HEK293 (cell line): ENCODE measurements around the gene TMCO1.

ENCODE experiments used
- KLF9 ChIP-seq: fragments of 450-650 bp; formaldehyde crosslinking; IDR thresholded peaks from 2 replicates; pipeline ENCODE4 v1.5.1; 2016; ENCODE audit warnings: missing biosample characterization, missing genetic modification characterization, low read depth
- SP7 ChIP-seq: fragments of 450-650 bp; formaldehyde crosslinking; IDR thresholded peaks from 2 replicates; pipeline ENCODE4 v1.5.1; 2016; ENCODE audit warnings: missing biosample characterization, missing genetic modification characterization
- TRIM28 ChIP-seq: IDR thresholded peaks from 2 replicates; pipeline ENCODE4 v1.6.1; 2011; ENCODE audit warnings: low read length, control low read depth, borderline replicate concordance
- ZEB2 ChIP-seq: fragments of 450-650 bp; formaldehyde crosslinking; IDR thresholded peaks from 2 replicates; pipeline ENCODE4 v1.5.1; 2016; ENCODE audit warnings: missing biosample characterization, missing genetic modification characterization
- ZNF112 ChIP-seq: fragments of 450-650 bp; formaldehyde crosslinking; IDR thresholded peaks from 2 replicates; pipeline ENCODE4 v1.5.0; 2017; ENCODE audit warnings: missing biosample characterization, missing genetic modification characterization
- ZNF19 ChIP-seq: fragments of 450-650 bp; formaldehyde crosslinking; IDR thresholded peaks from 2 replicates; pipeline ENCODE4; 2016; ENCODE audit warnings: missing biosample characterization, missing genetic modification characterization, low read depth
- ZNF514 ChIP-seq: fragments of 450-650 bp; formaldehyde crosslinking; IDR thresholded peaks from 2 replicates; pipeline ENCODE4 v1.5.1; 2016; ENCODE audit warnings: missing biosample characterization, missing genetic modification characterization
- ZNF530 ChIP-seq: fragments of 450-650 bp; formaldehyde crosslinking; IDR thresholded peaks from 2 replicates; pipeline ENCODE4 v1.5.1; 2016; ENCODE audit warnings: low read depth, missing biosample characterization, missing genetic modification characterization
- ZNF596 ChIP-seq: fragments of 450-650 bp; IDR thresholded peaks from 2 replicates; pipeline ENCODE4 v1.5.0; 2018; ENCODE audit warnings: missing biosample characterization, mild to moderate bottlenecking, missing genetic modification characterization, moderate library complexity
- ZNF610 ChIP-seq: fragments of 450-650 bp; formaldehyde crosslinking; IDR thresholded peaks from 2 replicates; pipeline ENCODE4 v1.5.1; 2016; ENCODE audit warnings: missing biosample characterization, missing genetic modification characterization, borderline replicate concordance
- ZNF658 ChIP-seq: fragments of 450-650 bp; formaldehyde crosslinking; IDR thresholded peaks from 2 replicates; pipeline ENCODE4; 2016; ENCODE audit warnings: missing biosample characterization, missing genetic modification characterization
- ZNF843 ChIP-seq: fragments of 450-650 bp; formaldehyde crosslinking; IDR thresholded peaks from 2 replicates; pipeline ENCODE4 v1.5.1; 2016; ENCODE audit warnings: missing biosample characterization, missing genetic modification characterization
- ZSCAN16 ChIP-seq: fragments of 450-650 bp; formaldehyde crosslinking; IDR thresholded peaks from 2 replicates; pipeline ENCODE4 v1.5.1; 2016; ENCODE audit warnings: missing biosample characterization, missing genetic modification characterization
- TF ChIP-seq, protein P1 (sequence below): fragments of 450-650 bp; formaldehyde crosslinking; IDR thresholded peaks from 2 replicates; pipeline ENCODE4 v1.5.1; 2016; ENCODE audit warnings: missing biosample characterization, missing genetic modification characterization
- TF ChIP-seq, protein P2 (sequence below): fragments of 450-650 bp; formaldehyde crosslinking; IDR thresholded peaks from 2 replicates; pipeline ENCODE4 v1.5.1; 2016; ENCODE audit warnings: missing biosample characterization, missing genetic modification characterization
- TF ChIP-seq, protein P3 (sequence below): fragments of 450-650 bp; formaldehyde crosslinking; IDR thresholded peaks from 2 replicates; pipeline ENCODE4 v1.5.1; 2016; ENCODE audit warnings: missing biosample characterization, missing genetic modification characterization
- TF ChIP-seq, protein P4 (sequence below): fragments of 450-650 bp; formaldehyde crosslinking; IDR thresholded peaks from 2 replicates; pipeline ENCODE4 v1.5.0; 2017; ENCODE audit warnings: missing biosample characterization, missing genetic modification characterization, borderline replicate concordance
- TF ChIP-seq, protein P5 (sequence below): fragments of 450-650 bp; IDR thresholded peaks from 2 replicates; pipeline ENCODE4 v1.5.1; 2018; ENCODE audit warnings: missing biosample characterization, missing genetic modification characterization
- TF ChIP-seq, protein P6 (sequence below): fragments of 450-650 bp; formaldehyde crosslinking; conservative IDR thresholded peaks from 2 replicates; pipeline ENCODE4 v1.5.1; 2016; ENCODE audit warnings: low read depth, missing biosample characterization, missing genetic modification characterization
- TF ChIP-seq, protein P7 (sequence below): fragments of 450-650 bp; formaldehyde crosslinking; IDR thresholded peaks from 2 replicates; pipeline ENCODE4 v1.5.1; 2016; ENCODE audit warnings: missing biosample characterization, missing genetic modification characterization, borderline replicate concordance

TMCO1 gene

DNA sequence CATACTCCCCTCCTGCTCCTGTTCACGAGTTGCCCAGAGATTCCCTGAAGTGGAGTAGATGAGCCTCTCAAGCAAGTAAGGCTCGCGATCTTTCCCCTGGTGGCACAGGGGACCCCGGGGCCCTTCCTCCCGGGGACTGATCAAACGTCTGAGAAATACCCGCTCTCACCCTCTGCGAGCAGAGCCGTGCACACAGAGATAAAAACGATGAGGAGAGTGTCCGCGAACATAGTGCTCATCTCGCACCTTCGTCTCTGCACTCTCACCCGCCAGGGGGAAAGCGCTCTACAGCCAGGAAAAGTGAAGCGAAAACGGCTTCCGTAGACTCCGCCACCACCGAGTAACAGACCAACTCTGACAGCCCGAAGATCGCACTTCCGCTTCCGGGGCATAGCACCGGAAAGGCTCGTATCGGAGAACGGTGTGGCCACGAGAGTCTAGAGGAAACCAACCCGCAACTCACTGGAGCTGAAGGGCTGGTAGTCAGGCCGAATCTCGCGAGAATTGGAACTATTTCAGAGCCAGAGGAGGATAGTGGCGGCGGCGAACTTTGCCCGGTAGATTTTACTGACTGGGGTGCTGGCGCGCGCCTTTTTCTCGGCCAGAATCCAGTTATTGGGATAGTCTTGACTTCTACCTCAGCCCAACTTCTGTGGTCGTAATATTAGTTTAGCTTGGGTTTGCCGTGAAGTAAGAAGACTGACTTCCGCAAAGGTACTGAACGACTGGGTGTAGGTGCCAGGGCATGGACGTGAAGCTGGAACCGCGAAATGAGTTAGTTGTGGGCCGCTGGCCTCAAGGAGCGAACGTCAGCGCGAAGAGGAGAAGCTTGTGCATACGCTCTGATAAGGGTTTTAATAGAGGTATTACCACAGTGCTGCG lies at the start of gene TMCO1 (continued):
- TF ChIP-seq ZSCAN16 (tag by site-specific recombination) (no peak), TRIM28 (peak; percentile 63; the same call in 1 of the 2 replicates), SP7 (tag by site-specific recombination) (peak; percentile 50; the same call in 1 of the 2 replicates), ZNF514 (tag by site-specific recombination) (no peak), KLF9 (tag by site-specific recombination) (no peak), ZNF658 (no peak), ZNF596 (tag by site-specific recombination) (no peak), ZNF843 (no peak; the same call in none of the 2 replicates), ZNF19 (no peak), ZNF112 (tag by site-specific recombination) (no peak), ZNF610 (tag by site-specific recombination) (peak; percentile 42; the same call in 1 of the 2 replicates), ZEB2 (peak; percentile 73), ZNF530 (no peak)
- TF ChIP-seq, protein P1, sequence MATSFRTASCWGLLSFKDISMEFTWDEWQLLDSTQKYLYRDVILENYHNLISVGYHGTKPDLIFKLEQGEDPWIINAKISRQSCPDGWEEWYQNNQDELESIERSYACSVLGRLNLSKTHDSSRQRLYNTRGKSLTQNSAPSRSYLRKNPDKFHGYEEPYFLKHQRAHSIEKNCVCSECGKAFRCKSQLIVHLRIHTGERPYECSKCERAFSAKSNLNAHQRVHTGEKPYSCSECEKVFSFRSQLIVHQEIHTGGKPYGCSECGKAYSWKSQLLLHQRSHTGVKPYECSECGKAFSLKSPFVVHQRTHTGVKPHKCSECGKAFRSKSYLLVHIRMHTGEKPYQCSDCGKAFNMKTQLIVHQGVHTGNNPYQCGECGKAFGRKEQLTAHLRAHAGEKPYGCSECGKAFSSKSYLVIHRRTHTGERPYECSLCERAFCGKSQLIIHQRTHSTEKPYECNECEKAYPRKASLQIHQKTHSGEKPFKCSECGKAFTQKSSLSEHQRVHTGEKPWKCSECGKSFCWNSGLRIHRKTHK (tag by site-specific recombination), result no peak
- TF ChIP-seq, protein P2, sequence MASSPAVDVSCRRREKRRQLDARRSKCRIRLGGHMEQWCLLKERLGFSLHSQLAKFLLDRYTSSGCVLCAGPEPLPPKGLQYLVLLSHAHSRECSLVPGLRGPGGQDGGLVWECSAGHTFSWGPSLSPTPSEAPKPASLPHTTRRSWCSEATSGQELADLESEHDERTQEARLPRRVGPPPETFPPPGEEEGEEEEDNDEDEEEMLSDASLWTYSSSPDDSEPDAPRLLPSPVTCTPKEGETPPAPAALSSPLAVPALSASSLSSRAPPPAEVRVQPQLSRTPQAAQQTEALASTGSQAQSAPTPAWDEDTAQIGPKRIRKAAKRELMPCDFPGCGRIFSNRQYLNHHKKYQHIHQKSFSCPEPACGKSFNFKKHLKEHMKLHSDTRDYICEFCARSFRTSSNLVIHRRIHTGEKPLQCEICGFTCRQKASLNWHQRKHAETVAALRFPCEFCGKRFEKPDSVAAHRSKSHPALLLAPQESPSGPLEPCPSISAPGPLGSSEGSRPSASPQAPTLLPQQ, result peak; percentile 44
- TF ChIP-seq, protein P3, sequence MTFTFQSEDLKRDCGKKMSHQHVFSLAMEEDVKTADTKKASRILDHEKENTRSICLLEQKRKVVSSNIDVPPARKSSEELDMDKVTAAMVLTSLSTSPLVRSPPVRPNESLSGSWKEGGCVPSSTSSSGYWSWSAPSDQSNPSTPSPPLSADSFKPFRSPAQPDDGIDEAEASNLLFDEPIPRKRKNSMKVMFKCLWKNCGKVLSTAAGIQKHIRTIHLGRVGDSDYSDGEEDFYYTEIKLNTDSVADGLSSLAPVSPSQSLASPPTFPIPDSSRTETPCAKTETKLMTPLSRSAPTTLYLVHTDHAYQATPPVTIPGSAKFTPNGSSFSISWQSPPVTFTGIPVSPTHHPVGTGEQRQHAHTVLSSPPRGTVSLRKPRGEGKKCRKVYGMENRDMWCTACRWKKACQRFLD (tag by site-specific recombination), result no peak
- TF ChIP-seq, protein P4, sequence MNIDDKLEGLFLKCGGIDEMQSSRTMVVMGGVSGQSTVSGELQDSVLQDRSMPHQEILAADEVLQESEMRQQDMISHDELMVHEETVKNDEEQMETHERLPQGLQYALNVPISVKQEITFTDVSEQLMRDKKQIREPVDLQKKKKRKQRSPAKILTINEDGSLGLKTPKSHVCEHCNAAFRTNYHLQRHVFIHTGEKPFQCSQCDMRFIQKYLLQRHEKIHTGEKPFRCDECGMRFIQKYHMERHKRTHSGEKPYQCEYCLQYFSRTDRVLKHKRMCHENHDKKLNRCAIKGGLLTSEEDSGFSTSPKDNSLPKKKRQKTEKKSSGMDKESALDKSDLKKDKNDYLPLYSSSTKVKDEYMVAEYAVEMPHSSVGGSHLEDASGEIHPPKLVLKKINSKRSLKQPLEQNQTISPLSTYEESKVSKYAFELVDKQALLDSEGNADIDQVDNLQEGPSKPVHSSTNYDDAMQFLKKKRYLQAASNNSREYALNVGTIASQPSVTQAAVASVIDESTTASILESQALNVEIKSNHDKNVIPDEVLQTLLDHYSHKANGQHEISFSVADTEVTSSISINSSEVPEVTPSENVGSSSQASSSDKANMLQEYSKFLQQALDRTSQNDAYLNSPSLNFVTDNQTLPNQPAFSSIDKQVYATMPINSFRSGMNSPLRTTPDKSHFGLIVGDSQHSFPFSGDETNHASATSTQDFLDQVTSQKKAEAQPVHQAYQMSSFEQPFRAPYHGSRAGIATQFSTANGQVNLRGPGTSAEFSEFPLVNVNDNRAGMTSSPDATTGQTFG (tag by site-specific recombination), result no peak
- TF ChIP-seq, protein P5, sequence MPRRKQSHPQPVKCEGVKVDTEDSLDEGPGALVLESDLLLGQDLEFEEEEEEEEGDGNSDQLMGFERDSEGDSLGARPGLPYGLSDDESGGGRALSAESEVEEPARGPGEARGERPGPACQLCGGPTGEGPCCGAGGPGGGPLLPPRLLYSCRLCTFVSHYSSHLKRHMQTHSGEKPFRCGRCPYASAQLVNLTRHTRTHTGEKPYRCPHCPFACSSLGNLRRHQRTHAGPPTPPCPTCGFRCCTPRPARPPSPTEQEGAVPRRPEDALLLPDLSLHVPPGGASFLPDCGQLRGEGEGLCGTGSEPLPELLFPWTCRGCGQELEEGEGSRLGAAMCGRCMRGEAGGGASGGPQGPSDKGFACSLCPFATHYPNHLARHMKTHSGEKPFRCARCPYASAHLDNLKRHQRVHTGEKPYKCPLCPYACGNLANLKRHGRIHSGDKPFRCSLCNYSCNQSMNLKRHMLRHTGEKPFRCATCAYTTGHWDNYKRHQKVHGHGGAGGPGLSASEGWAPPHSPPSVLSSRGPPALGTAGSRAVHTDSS (tag by site-specific recombination), result no peak
- TF ChIP-seq, protein P6, sequence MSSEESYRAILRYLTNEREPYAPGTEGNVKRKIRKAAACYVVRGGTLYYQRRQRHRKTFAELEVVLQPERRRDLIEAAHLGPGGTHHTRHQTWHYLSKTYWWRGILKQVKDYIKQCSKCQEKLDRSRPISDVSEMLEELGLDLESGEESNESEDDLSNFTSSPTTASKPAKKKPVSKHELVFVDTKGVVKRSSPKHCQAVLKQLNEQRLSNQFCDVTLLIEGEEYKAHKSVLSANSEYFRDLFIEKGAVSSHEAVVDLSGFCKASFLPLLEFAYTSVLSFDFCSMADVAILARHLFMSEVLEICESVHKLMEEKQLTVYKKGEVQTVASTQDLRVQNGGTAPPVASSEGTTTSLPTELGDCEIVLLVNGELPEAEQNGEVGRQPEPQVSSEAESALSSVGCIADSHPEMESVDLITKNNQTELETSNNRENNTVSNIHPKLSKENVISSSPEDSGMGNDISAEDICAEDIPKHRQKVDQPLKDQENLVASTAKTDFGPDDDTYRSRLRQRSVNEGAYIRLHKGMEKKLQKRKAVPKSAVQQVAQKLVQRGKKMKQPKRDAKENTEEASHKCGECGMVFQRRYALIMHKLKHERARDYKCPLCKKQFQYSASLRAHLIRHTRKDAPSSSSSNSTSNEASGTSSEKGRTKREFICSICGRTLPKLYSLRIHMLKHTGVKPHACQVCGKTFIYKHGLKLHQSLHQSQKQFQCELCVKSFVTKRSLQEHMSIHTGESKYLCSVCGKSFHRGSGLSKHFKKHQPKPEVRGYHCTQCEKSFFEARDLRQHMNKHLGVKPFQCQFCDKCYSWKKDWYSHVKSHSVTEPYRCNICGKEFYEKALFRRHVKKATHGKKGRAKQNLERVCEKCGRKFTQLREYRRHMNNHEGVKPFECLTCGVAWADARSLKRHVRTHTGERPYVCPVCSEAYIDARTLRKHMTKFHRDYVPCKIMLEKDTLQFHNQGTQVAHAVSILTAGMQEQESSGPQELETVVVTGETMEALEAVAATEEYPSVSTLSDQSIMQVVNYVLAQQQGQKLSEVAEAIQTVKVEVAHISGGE (tag by site-specific recombination), result peak; percentile 98
- TF ChIP-seq, protein P7, sequence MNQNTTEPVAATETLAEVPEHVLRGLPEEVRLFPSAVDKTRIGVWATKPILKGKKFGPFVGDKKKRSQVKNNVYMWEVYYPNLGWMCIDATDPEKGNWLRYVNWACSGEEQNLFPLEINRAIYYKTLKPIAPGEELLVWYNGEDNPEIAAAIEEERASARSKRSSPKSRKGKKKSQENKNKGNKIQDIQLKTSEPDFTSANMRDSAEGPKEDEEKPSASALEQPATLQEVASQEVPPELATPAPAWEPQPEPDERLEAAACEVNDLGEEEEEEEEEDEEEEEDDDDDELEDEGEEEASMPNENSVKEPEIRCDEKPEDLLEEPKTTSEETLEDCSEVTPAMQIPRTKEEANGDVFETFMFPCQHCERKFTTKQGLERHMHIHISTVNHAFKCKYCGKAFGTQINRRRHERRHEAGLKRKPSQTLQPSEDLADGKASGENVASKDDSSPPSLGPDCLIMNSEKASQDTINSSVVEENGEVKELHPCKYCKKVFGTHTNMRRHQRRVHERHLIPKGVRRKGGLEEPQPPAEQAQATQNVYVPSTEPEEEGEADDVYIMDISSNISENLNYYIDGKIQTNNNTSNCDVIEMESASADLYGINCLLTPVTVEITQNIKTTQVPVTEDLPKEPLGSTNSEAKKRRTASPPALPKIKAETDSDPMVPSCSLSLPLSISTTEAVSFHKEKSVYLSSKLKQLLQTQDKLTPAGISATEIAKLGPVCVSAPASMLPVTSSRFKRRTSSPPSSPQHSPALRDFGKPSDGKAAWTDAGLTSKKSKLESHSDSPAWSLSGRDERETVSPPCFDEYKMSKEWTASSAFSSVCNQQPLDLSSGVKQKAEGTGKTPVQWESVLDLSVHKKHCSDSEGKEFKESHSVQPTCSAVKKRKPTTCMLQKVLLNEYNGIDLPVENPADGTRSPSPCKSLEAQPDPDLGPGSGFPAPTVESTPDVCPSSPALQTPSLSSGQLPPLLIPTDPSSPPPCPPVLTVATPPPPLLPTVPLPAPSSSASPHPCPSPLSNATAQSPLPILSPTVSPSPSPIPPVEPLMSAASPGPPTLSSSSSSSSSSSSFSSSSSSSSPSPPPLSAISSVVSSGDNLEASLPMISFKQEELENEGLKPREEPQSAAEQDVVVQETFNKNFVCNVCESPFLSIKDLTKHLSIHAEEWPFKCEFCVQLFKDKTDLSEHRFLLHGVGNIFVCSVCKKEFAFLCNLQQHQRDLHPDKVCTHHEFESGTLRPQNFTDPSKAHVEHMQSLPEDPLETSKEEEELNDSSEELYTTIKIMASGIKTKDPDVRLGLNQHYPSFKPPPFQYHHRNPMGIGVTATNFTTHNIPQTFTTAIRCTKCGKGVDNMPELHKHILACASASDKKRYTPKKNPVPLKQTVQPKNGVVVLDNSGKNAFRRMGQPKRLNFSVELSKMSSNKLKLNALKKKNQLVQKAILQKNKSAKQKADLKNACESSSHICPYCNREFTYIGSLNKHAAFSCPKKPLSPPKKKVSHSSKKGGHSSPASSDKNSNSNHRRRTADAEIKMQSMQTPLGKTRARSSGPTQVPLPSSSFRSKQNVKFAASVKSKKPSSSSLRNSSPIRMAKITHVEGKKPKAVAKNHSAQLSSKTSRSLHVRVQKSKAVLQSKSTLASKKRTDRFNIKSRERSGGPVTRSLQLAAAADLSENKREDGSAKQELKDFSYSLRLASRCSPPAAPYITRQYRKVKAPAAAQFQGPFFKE, result no peak
